Colonic mucosa (tissue), 4 donors: ENCODE measurements around the gene MARCHF6. TPM values are rescaled to one million over a fixed set of nuclear protein-coding genes. Genes with fewer than 3 reads are reported as not detected.
"Not testable (repeated sequence)": the region's sequence is repeated elsewhere in the genome, so short reads cannot be mapped to it uniquely, and the experiment has no call there.

Source experiments
- DNase-seq: peaks from one replicate; pipeline ENCODE4 v3.0.0-alpha.2; 2020
- H3K27ac ChIP-seq: fragments of 200-600 bp; one replicate; pipeline ENCODE4 v1.8.0; 2021
- H3K27me3 ChIP-seq: fragments of 200-600 bp; one replicate; pipeline ENCODE4 v1.8.0; 2021
- H3K36me3 ChIP-seq: fragments of 200-600 bp; one replicate; pipeline ENCODE4 v1.8.0; 2021
- H3K4me1 ChIP-seq: fragments of 200-600 bp; one replicate; pipeline ENCODE4 v1.8.0; 2021; ENCODE audit warnings: mild to moderate bottlenecking
- H3K4me3 ChIP-seq: fragments of 200-600 bp; one replicate; pipeline ENCODE4 v1.8.0; 2021
- H3K9ac ChIP-seq, 2 donors: one replicate each; pipeline ENCODE4 v1.7.0; 2013; ENCODE audit warnings: control low read depth in 2 of 2, low read depth in 2 of 2, low read length in 2 of 2
- H3K9me3 ChIP-seq: fragments of 200-600 bp; one replicate; pipeline ENCODE4 v1.8.0; 2021
- CTCF ChIP-seq: fragments of 200-600 bp; IDR thresholded peaks from one replicate; pipeline ENCODE4 v1.8.0; 2022; ENCODE audit warnings: antibody characterized with exemption, mild to moderate bottlenecking
- intact Hi-C: fragments of 100-400 bp; cut with DNase I; formaldehyde crosslinking; loops from one replicate; pipeline ENCODE4 v1.14.1; 2022
- total RNA-seq, 2 donors: library from RNA; stranded (reverse); fragmentation: NEBNext Ultra II Directional in 1 of 2; extraction: Animal tissue kit (Norgen Biotek cat#: 25700) in 1 of 2; gene quantifications; one replicate each; pipeline ENCODE4 v1.2.1, GENCODE V29; 2021
- donor health status: healthy.
- donor health status: DM: no; HTN: no; CAD: no.
- donor health status: DM: no; HTN: no; CAD: no.

The MARCHF6 gene
- total RNA-seq, 2 donors from 2014 or later: 108 to 155 TPM

DNA sequence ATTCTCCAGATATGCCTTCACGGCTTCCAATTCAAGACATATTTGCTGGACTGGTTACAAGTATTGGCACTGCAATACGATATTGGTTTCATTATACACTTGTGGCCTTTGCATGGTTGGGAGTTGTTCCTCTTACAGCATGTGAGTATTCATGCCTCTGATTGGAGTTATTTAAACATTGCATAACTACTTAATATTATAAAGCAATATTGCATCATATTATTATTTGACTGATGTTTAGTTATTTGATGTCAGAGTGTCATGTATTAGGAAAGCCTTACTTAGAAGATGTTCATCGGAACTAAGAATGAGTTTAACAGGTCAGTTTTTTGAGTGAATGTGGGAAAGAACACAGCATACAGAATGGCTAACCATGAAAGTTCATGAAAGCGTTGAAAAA, 28.3 kb downstream of the MARCHF6 start:
- no peak for TF ChIP-seq CTCF
- Histone ChIP-seq H3K4me3 (no peak overlapping the region), H3K27ac (no peak overlapping the region), H3K4me1 (no peaks in the 10 kb centered on the region), H3K27me3 (no peaks in the 10 kb centered on the region), H3K9ac (no peak overlapping the region), H3K9me3 (no peaks in the 10 kb centered on the region), H3K36me3 (peaks cover 7% of the 10 kb centered on the region)
- intact Hi-C loops: no loop called here
- DNase-seq: no peak

GRCh38 chr5:10384483-10384882, 31.0 kb downstream of the MARCHF6 start:
- no peak for DNase-seq
- Histone ChIP-seq H3K27ac (no peak overlapping the region), H3K36me3 (peaks cover 7% of the 10 kb centered on the region), H3K4me1 (no peaks in the 10 kb centered on the region), H3K9me3 (no peaks in the 10 kb centered on the region), H3K9ac (no peak overlapping the region), H3K27me3 (no peaks in the 10 kb centered on the region), H3K4me3 (no peak overlapping the region)
- intact Hi-C loops: no loop called here
- TF ChIP-seq CTCF: no peak

GRCh38 chr5:10387690-10388089, 34.2 kb downstream of the MARCHF6 start:
- no peak overlapping the region for H3K4me3 ChIP-seq
- no peak for TF ChIP-seq CTCF
- no peak overlapping the region for H3K9ac ChIP-seq
- H3K27ac ChIP-seq: no peak overlapping the region
- H3K9me3 ChIP-seq: no peaks in the 10 kb centered on the region
- H3K36me3 ChIP-seq: no peaks in the 10 kb centered on the region
- H3K4me1 ChIP-seq: no peaks in the 10 kb centered on the region
- intact Hi-C loops: no loop called here
- DNase-seq: no peak
- H3K27me3 ChIP-seq: no peaks in the 10 kb centered on the region

DNA sequence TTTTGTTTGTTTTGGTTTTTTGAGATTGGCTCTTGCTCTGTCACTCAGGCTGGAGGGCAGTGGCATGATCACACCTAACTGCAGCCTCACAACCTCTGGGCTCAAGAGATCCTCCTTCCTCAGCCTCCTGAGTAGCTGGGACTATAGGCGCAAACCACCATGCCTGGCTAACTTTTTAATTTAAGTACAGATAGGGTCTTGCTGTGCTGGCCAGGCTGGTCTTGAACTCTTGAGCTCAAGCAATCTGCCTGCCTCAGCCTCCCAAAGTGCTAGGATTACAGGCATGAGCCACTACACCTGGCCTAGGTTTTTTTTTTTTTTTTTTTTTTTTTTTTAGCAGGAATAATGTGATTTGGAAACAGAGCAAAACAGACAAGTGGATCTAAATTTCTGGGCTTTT, 37.6 kb downstream of the MARCHF6 start:
- intact Hi-C loops: no loop called here
- Histone ChIP-seq H3K27me3 (no peaks in the 10 kb centered on the region), H3K36me3 (no peaks in the 10 kb centered on the region), H3K4me1 (no peaks in the 10 kb centered on the region), H3K9me3 (no peaks in the 10 kb centered on the region), H3K9ac (no peak overlapping the region), H3K4me3 (no peak overlapping the region), H3K27ac (no peak overlapping the region)
- TF ChIP-seq CTCF: no peak
- DNase-seq: no peak

GRCh38 chr5:10392567-10393328, 39.3 kb downstream of the MARCHF6 start:
- H3K27ac ChIP-seq, H3K9me3 ChIP-seq, H3K4me1 ChIP-seq, H3K27me3 ChIP-seq, H3K9ac ChIP-seq, intact Hi-C loops, DNase-seq, H3K36me3 ChIP-seq, H3K4me3 ChIP-seq: not testable (repeated sequence)

DNA sequence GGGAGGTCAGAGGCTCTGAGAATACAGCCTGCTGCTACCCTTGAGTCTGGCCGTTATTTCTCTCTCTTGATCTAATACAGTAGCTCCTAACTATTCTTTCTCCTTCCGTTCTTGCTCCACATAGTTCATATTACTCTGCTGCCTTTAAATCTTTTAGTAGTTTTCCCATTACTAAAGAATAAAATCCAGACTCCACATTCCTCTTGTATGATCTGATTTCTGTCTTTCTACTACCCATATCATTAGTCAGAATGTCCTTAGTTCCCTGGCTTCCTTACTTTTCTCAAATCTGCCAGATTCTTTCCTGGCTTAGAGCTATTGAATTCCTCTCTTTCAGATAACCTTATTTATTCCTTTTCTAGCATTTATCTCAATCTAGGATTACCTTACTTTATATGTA, 40.0 kb downstream of the MARCHF6 start:
- Histone ChIP-seq H3K4me3 (no peak overlapping the region), H3K9me3 (no peaks in the 10 kb centered on the region), H3K27me3 (no peaks in the 10 kb centered on the region), H3K27ac (no peak overlapping the region), H3K9ac (no peak overlapping the region), H3K4me1 (no peaks in the 10 kb centered on the region), H3K36me3 (no peaks in the 10 kb centered on the region)
- intact Hi-C loops: no loop called here
- DNase-seq: no peak
- no peak for TF ChIP-seq CTCF
